Keratinocyte (primary cell): ENCODE results near the gene CGGBP1.

ENCODE experiments used
- CTCF ChIP-seq, 3 experiments: IDR thresholded peaks in 1 of 3; conservative IDR thresholded peaks in 1 of 3; optimal IDR thresholded peaks in 1 of 3; 2 replicates in 2 of 3; 3 replicates in 1 of 3; pipeline versions ENCODE3 to v1.5.1; 2011; ENCODE audit warnings: low read length in 3 of 3, mild to moderate bottlenecking in 3 of 3, moderate library complexity in 2 of 3, control low read depth in 1 of 3, inconsistent platforms in 1 of 3; ENCODE audit not compliant: insufficient read depth in 2 of 3; ENCODE audit errors: extremely low read depth in 1 of 3
- EZH2 ChIP-seq: IDR thresholded peaks from one replicate; pipeline ENCODE4 v1.6.1; 2012; ENCODE audit warnings: inconsistent platforms, mild to moderate bottlenecking, low read length, moderate library complexity

GRCh38 chr3:88090681-88091080, 31.9 kb upstream of the CGGBP1 start:
- TF ChIP-seq CTCF (optimal IDR thresholded peaks at IDR 0.05 in 1 of 3, IDR thresholded peaks at IDR 0.05 in 1 of 3, conservative IDR thresholded peaks at IDR 0.05 in 1 of 3; ENCODE audit: extremely low read depth in 1 of 3, insufficient read depth in 2 of 3, low read length in 3 of 3) = no peak
- no peak for TF ChIP-seq EZH2
